ENCODE data around the gene LYZ. TPM values are rescaled to one million over a fixed set of nuclear protein-coding genes. Genes with fewer than 3 reads are reported as not detected.
A peak's percentile ranks its signal among the peaks of the same experiment; 100 is the strongest.

LYZ gene
- total and polyA plus RNA-seq, 8 donors, result 44.5 to 394 (median 63.6) TPM

DNA sequence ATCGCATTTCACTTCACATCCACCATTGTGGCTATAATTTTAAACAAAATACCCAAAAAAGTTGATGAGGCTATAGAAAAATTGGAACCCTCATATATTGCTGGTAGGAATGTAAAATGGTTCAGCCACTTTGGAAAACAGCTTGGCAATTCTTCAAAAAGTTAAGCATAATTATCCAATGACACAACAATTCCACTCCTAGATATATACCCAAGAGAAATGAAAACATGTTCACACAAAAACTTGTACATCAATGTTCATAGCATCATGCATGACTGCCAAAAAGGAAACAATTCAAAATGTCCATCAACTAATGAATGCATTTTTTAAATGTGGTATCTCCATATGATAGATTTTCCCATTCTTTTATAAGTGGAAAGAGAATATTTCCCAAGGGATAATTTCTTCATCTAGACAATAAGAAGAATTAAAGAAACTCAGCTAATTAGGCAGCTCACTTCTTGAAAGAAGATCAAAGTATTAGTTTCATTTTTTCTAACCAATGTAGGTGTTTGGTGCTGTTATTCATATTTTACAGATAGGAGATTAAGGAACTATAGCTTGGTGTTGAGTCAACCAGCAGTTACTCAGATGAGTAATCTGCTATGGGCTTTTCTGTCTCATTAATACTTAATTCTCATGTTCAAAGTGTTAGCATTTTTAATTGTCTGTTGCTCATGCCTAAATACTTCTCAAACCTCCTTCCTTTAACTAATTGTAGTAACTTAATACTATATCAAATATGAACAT lies 44.2 kb downstream of the LYZ start:
- H3K36me3 ChIP-seq, result peaks cover 0 to 15% of the 10 kb centered on the region in 2 donors
- no peaks in the 10 kb centered on the region for H3K27me3 ChIP-seq
- no peak overlapping the region for H3K4me3 ChIP-seq
- TF ChIP-seq, protein P1, sequence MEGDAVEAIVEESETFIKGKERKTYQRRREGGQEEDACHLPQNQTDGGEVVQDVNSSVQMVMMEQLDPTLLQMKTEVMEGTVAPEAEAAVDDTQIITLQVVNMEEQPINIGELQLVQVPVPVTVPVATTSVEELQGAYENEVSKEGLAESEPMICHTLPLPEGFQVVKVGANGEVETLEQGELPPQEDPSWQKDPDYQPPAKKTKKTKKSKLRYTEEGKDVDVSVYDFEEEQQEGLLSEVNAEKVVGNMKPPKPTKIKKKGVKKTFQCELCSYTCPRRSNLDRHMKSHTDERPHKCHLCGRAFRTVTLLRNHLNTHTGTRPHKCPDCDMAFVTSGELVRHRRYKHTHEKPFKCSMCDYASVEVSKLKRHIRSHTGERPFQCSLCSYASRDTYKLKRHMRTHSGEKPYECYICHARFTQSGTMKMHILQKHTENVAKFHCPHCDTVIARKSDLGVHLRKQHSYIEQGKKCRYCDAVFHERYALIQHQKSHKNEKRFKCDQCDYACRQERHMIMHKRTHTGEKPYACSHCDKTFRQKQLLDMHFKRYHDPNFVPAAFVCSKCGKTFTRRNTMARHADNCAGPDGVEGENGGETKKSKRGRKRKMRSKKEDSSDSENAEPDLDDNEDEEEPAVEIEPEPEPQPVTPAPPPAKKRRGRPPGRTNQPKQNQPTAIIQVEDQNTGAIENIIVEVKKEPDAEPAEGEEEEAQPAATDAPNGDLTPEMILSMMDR (IDR thresholded peaks at IDR 0.05), result no peak
- no peaks in the 10 kb centered on the region for H3K4me1 ChIP-seq
- ATAC-seq, result no peak
- H3K27ac ChIP-seq, result no peak overlapping the region
- DNase-seq, result no peak
- peaks cover 0 to 10% of the 10 kb centered on the region in 2 donors for H3K9me3 ChIP-seq
- intact Hi-C loops (cut with DNase I), result no loop called here

DNA sequence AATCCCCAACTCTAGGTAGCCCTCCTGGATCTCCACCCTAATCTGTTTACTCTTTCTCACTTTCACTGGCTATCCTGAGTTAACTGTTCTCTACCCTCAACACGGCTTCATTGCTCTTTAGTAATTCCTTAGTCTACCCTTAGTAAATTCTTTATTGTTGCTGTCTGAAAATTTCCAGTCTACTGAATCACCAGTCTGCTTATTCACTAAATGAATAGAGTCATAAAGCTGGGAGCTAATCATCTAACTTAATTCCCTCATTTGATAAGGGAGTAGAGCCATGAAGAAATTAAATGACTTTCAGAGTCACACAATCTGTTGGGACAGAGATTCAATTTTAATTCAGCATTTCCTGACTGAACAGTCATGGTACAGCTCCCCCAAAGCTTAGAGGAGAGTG lies 47.9 kb downstream of the LYZ start:
- Histone ChIP-seq H3K36me3 (peaks cover 0 to 13% of the 10 kb centered on the region in 2 donors), H3K27me3 (no peaks in the 10 kb centered on the region), H3K27ac (no peak overlapping the region), H3K4me1 (no peaks in the 10 kb centered on the region), H3K4me3 (no peak overlapping the region), H3K9me3 (peaks cover 0 to 11% of the 10 kb centered on the region in 2 donors)
- intact Hi-C loops (cut with DNase I), result no loop called here
- TF ChIP-seq, protein P1 (IDR thresholded peaks at IDR 0.05), result no peak
- ATAC-seq (no peak), DNase-seq (no peak)

DNA sequence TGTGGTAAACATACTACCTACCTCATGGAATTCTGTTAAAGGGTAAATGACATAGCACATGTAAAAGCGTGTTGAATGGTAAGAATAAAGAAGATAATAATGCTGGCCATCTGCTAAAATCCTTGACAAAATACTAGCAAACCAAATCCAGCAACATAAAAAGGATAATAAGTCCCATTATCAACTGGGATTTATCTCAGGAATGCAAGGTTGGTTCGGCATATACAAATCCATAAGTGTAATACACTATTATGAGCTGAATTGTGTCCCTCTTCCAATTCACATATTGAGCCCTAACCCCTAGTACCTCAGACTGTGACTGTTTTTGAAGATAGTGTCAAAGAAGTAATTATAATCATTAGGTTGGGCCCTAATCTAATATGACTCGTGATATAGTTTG lies 48.8 kb downstream of the LYZ start:
- ATAC-seq (no peak), DNase-seq (no peak)
- Histone ChIP-seq H3K27ac (no peak overlapping the region), H3K4me3 (no peak overlapping the region), H3K27me3 (no peaks in the 10 kb centered on the region), H3K4me1 (no peaks in the 10 kb centered on the region), H3K36me3 (peaks cover 0 to 7% of the 10 kb centered on the region in 2 donors), H3K9me3 (peaks cover 0 to 11% of the 10 kb centered on the region in 2 donors)
- TF ChIP-seq, protein P1 (IDR thresholded peaks at IDR 0.05), result no peak
- intact Hi-C loops (cut with DNase I), result no loop called here

DNA sequence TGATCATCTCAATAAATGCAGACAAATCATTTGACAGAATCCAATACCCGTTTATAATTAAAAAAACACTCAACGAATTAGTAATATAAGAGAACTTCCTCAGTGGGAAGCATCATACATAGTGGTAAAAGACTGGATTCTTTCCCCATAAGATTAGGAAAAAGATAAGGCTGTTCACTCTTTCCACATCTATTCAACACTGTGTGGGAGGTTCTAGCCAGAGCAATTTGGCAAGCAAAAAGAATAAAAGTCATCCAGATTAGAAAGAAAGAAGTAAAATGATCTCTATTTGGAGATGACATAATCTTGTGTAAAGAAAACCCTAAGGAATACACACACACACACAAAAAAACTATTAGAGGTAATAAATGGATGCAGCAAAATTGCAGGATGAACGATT lies 49.8 kb downstream of the LYZ start:
- DNase-seq, result no peak
- intact Hi-C loops (cut with DNase I), result no loop called here
- H3K4me3 ChIP-seq, result no peak overlapping the region
- no peaks in the 10 kb centered on the region for H3K4me1 ChIP-seq
- no peaks in the 10 kb centered on the region for H3K27me3 ChIP-seq
- H3K36me3 ChIP-seq, result peaks cover 0 to 7% of the 10 kb centered on the region in 2 donors
- TF ChIP-seq, protein P1 (IDR thresholded peaks at IDR 0.05), result no peak
- H3K9me3 ChIP-seq, result peaks cover 0 to 11% of the 10 kb centered on the region in 2 donors
- peak overlapping the region in 1 of 2 donors; percentile 0 for H3K27ac ChIP-seq
- ATAC-seq, result no peak

DNA sequence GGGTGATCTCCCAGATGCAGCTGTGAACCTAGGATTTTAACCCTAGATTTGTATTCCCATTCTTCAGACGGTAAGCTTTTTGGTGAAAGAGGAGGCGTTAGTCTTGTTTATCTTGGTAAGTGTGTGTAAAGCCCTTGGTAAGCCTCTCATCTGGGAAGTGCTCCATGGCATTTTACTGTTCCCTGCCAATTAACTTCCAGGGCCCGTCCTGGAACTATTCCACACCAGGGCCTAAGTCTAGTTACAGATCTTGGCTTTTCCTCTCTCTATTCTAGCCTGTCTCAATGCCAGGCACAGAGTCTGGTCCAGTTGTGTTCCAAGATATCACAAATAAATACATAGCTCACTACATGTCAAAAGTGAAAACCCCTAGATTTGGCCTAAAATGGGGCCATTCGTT lies 53.8 kb downstream of the LYZ start:
- TF ChIP-seq, protein P1 (IDR thresholded peaks at IDR 0.05), result no peak
- intact Hi-C loops (cut with DNase I), result no loop called here
- H3K9me3 ChIP-seq, result peaks cover 0 to 4% of the 10 kb centered on the region in 2 donors
- DNase-seq (no peak), ATAC-seq (peak; percentile 74)
- no peak overlapping the region for H3K4me3 ChIP-seq
- peaks cover 0 to 7% of the 10 kb centered on the region in 2 donors for H3K36me3 ChIP-seq
- H3K4me1 ChIP-seq, result no peaks in the 10 kb centered on the region
- no peak overlapping the region for H3K27ac ChIP-seq
- H3K27me3 ChIP-seq, result no peaks in the 10 kb centered on the region

Other genes starting within 250 kb of the LYZ start
- gene CPSF6, start 108.8 kb upstream of the LYZ start, total RNA-seq, result 10 to 100 TPM; 54.8 to 60.1 TPM
- gene CPSF6, start 108.8 kb upstream of the LYZ start, polyA plus RNA-seq (ENCODE audit: insufficient read length in 6 of 6), result 100 to 1,000 TPM; 125 to 161 (median 131) TPM
- 10 to 100 TPM; 10.1 to 13.5 TPM for gene YEATS4, start 11.4 kb downstream of the LYZ start, total RNA-seq
- gene YEATS4, start 11.4 kb downstream of the LYZ start, polyA plus RNA-seq (ENCODE audit: insufficient read length in 6 of 6), result 10 to 100 TPM; 21.3 to 24.4 (median 22.0) TPM
- gene FRS2, start 122.0 kb downstream of the LYZ start, total RNA-seq, result 10 to 100 TPM; 28.9 to 40.8 TPM
- 10 to 100 TPM; 43.4 to 49.4 (median 44.3) TPM for gene FRS2, start 122.0 kb downstream of the LYZ start, polyA plus RNA-seq (ENCODE audit: insufficient read length in 6 of 6)
- 100 to 1,000 TPM; 115 to 156 TPM for gene CCT2, start 237.1 kb downstream of the LYZ start, total RNA-seq
- gene CCT2, start 237.1 kb downstream of the LYZ start, polyA plus RNA-seq (ENCODE audit: insufficient read length in 6 of 6), result 100 to 1,000 TPM; 226 to 259 (median 250) TPM

Data from left lung (tissue), 10 donors.